Right hindlimb (tissue), 1 donor: ENCODE results near the gene DROSHA.
"Not testable (repeated sequence)": the region's sequence is repeated elsewhere in the genome, so short reads cannot be mapped to it uniquely, and the experiment has no call there.

Source experiments
- DNase-seq: peaks from one replicate; pipeline ENCODE4 v3.0.0-alpha.2; 2018

DROSHA gene

GRCh38 chr5:31378136-31378535, 153.8 kb downstream of the DROSHA start:
- DNase-seq, result no peak

GRCh38 chr5:31377274-31377946, 154.5 kb downstream of the DROSHA start:
- no peak for DNase-seq

GRCh38 chr5:31375999-31376720, 155.7 kb downstream of the DROSHA start:
- DNase-seq, result no peak

GRCh38 chr5:31372124-31372523, 159.8 kb downstream of the DROSHA start:
- DNase-seq, result no peak

GRCh38 chr5:31366941-31367340, 165.0 kb downstream of the DROSHA start:
- DNase-seq, result no peak

- no peak for DNase-seq
Measured at GRCh38 chr5:31365776-31366175, 166.1 kb downstream of the DROSHA start.

- DNase-seq, result no peak
Measured at GRCh38 chr5:31364881-31365636, 166.8 kb downstream of the DROSHA start.

- no peak for DNase-seq
Measured at GRCh38 chr5:31362931-31363568, 168.8 kb downstream of the DROSHA start.

GRCh38 chr5:31362529-31362900, 169.4 kb downstream of the DROSHA start:
- no peak for DNase-seq

GRCh38 chr5:31361704-31362528, 170.0 kb downstream of the DROSHA start:
- DNase-seq, result not testable (repeated sequence)

GRCh38 chr5:31361234-31361633, 170.7 kb downstream of the DROSHA start:
- no peak for DNase-seq

GRCh38 chr5:31359839-31360238, 172.1 kb downstream of the DROSHA start:
- no peak for DNase-seq

GRCh38 chr5:31357038-31357437, 174.9 kb downstream of the DROSHA start:
- no peak for DNase-seq

- DNase-seq, result no peak
Measured at GRCh38 chr5:31355337-31355736, 176.6 kb downstream of the DROSHA start.
